ENCODE measurements around the gene SLC8A3.
A peak's percentile ranks its signal among the peaks of the same experiment; 100 is the strongest.

SLC8A3 gene

GRCh38 chr14:70045310-70045709 lies 143.4 kb downstream of the SLC8A3 start:
- peaks cover 16% of the 10 kb centered on the region for H3K27me3 Mint-ChIP-seq (ENCODE audit: low read depth, poor library complexity)
- no peak overlapping the region for H3K27ac Mint-ChIP-seq
- H3K4me1 Mint-ChIP-seq: peaks cover 6% of the 10 kb centered on the region
- H3K9me3 Mint-ChIP-seq: no peaks in the 10 kb centered on the region
- TF ChIP-seq CTCF (IDR thresholded peaks at IDR 0.05): no peak
- no peak for DNase-seq
- H3K4me3 Mint-ChIP-seq: no peak overlapping the region
- H3K36me3 Mint-ChIP-seq (ENCODE audit: low read depth): no peaks in the 10 kb centered on the region

GRCh38 chr14:70043001-70043400 lies 145.8 kb downstream of the SLC8A3 start:
- TF ChIP-seq CTCF (IDR thresholded peaks at IDR 0.05): no peak
- H3K27ac Mint-ChIP-seq: no peak overlapping the region
- peaks cover 24% of the 10 kb centered on the region for H3K27me3 Mint-ChIP-seq (ENCODE audit: low read depth, poor library complexity)
- no peaks in the 10 kb centered on the region for H3K4me1 Mint-ChIP-seq
- H3K4me3 Mint-ChIP-seq: no peak overlapping the region
- no peaks in the 10 kb centered on the region for H3K36me3 Mint-ChIP-seq (ENCODE audit: low read depth)
- no peaks in the 10 kb centered on the region for H3K9me3 Mint-ChIP-seq
- DNase-seq: no peak

- DNase-seq: peak; percentile 39
- no peaks in the 10 kb centered on the region for H3K9me3 Mint-ChIP-seq
Observed at GRCh38 chr14:70036665-70037064, 152.1 kb downstream of the SLC8A3 start.

GRCh38 chr14:70034257-70034656 lies 154.5 kb downstream of the SLC8A3 start:
- Mint-ChIP-seq H3K27me3 (ENCODE audit: low read depth, poor library complexity) (peaks cover 8% of the 10 kb centered on the region), H3K36me3 (ENCODE audit: low read depth) (peaks cover 26% of the 10 kb centered on the region), H3K9me3 (no peaks in the 10 kb centered on the region), H3K4me3 (no peak overlapping the region), H3K4me1 (no peaks in the 10 kb centered on the region), H3K27ac (no peak overlapping the region)
- DNase-seq: no peak
- TF ChIP-seq CTCF (IDR thresholded peaks at IDR 0.05): no peak

More at GRCh38 chr14:70036665-70037064, 152.1 kb downstream of the SLC8A3 start:
- peaks cover 15% of the 10 kb centered on the region for H3K36me3 Mint-ChIP-seq (ENCODE audit: low read depth)
- H3K27me3 Mint-ChIP-seq (ENCODE audit: low read depth, poor library complexity): peaks cover 15% of the 10 kb centered on the region
- peak; percentile 36 for TF ChIP-seq CTCF (IDR thresholded peaks at IDR 0.05)
- no peaks in the 10 kb centered on the region for H3K4me1 Mint-ChIP-seq
- no peak overlapping the region for H3K27ac Mint-ChIP-seq
- H3K4me3 Mint-ChIP-seq: no peak overlapping the region

- Mint-ChIP-seq H3K36me3 (ENCODE audit: low read depth) (peaks cover 26% of the 10 kb centered on the region), H3K27ac (no peak overlapping the region)
Observed at GRCh38 chr14:70033561-70033960, 155.2 kb downstream of the SLC8A3 start.

More at GRCh38 chr14:70033561-70033960, 155.2 kb downstream of the SLC8A3 start:
- Mint-ChIP-seq H3K4me3 (no peak overlapping the region), H3K4me1 (no peaks in the 10 kb centered on the region), H3K27me3 (ENCODE audit: low read depth, poor library complexity) (peaks cover 8% of the 10 kb centered on the region), H3K9me3 (no peaks in the 10 kb centered on the region)
- DNase-seq: no peak
- TF ChIP-seq CTCF (IDR thresholded peaks at IDR 0.05): no peak

Measured in nephron progenitor cell (in vitro differentiated cells).